MM.1S (cell line): ENCODE data around the gene FAU.

Experiments
- CTCF ChIP-seq: fragments of 300-600 bp; sonication (generic); IDR thresholded peaks from 2 replicates; pipeline ENCODE4 v1.5.1; 2016; ENCODE audit warnings: antibody characterized with exemption, low read length, mixed read lengths
- EZH2 ChIP-seq: fragments of 300-600 bp; sonication (generic); optimal IDR thresholded peaks from 2 replicates; pipeline ENCODE3; 2017; ENCODE audit warnings: low read depth, mild to moderate bottlenecking, antibody characterized with exemption, low read length, mixed read lengths

GRCh38 chr11:65115361-65116082, 6.4 kb downstream of the FAU start:
- no peak for TF ChIP-seq CTCF
- no peak for TF ChIP-seq EZH2
